Vagina (tissue), 2 donors: ENCODE measurements around the gene TMC5.
"Not testable (repeated sequence)": the region's sequence is repeated elsewhere in the genome, so short reads cannot be mapped to it uniquely, and the experiment has no call there.

Source experiments
- POLR2AphosphoS5 ChIP-seq, 2 donors: sonication (generic); formaldehyde crosslinking; IDR thresholded peaks; one replicate each; pipeline ENCODE4 v1.9.0; 2017; ENCODE audit warnings: antibody characterized with exemption in 2 of 2, mild to moderate bottlenecking in 2 of 2, low read depth in 1 of 2; ENCODE audit not compliant: insufficient read depth in 1 of 2
- TF ChIP-seq, protein P1 (sequence below), 3 experiments: fragments of 450-650 bp in 2 of 3; fragments of 200-600 bp in 1 of 3; sonication (generic) in 1 of 3; IDR thresholded peaks; one replicate each; pipeline ENCODE4 v1.5.1; 2017 to 2019; ENCODE audit warnings: antibody characterized with exemption in 3 of 3, mild to moderate bottlenecking in 2 of 3, moderate library complexity in 2 of 3

GRCh38 chr16:19391185-19391776, 26.4 kb upstream of the TMC5 start:
- TF ChIP-seq, protein P1, sequence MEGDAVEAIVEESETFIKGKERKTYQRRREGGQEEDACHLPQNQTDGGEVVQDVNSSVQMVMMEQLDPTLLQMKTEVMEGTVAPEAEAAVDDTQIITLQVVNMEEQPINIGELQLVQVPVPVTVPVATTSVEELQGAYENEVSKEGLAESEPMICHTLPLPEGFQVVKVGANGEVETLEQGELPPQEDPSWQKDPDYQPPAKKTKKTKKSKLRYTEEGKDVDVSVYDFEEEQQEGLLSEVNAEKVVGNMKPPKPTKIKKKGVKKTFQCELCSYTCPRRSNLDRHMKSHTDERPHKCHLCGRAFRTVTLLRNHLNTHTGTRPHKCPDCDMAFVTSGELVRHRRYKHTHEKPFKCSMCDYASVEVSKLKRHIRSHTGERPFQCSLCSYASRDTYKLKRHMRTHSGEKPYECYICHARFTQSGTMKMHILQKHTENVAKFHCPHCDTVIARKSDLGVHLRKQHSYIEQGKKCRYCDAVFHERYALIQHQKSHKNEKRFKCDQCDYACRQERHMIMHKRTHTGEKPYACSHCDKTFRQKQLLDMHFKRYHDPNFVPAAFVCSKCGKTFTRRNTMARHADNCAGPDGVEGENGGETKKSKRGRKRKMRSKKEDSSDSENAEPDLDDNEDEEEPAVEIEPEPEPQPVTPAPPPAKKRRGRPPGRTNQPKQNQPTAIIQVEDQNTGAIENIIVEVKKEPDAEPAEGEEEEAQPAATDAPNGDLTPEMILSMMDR (IDR thresholded peaks at IDR 0.05): not testable (repeated sequence)
- TF ChIP-seq POLR2AphosphoS5 (IDR thresholded peaks at IDR 0.05; ENCODE audit: insufficient read depth in 1 of 2, low read depth in 1 of 2): not testable (repeated sequence)
